ENCODE results near the gene DAPK1.
A peak's percentile ranks its signal among the peaks of the same experiment; 100 is the strongest.

DAPK1 gene

DNA sequence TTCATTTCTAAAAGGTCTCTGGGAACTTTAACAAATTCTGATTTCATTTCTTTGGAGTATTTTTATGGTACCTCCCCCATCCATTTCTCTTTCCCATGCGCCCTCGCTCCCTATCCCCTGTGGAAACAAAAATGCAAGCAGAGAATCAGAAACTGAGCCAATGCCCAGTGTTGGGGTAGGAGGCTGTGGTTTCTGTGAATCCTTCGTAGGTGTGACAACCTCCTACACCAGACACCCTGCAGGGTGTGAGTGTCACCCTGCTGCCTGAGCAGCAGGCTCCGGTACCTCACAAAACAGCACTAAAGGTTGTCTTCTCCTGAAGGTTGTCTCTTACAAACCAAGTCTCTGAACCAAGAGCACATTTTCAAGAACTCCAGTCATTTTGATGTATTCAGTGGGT, 124.4 kb downstream of the DAPK1 start:
- Histone ChIP-seq H3K4me1 (ENCODE audit: control insufficient read depth, insufficient read depth, low read length) (no peaks in the 10 kb centered on the region), H3K4me3 (ENCODE audit: low read length) (no peak overlapping the region), H3K9ac (ENCODE audit: low read length) (no peak overlapping the region), H3K36me3 (ENCODE audit: control insufficient read depth, insufficient read depth, low read length) (no peaks in the 10 kb centered on the region), H3K27ac (ENCODE audit: low read depth, low read length) (no peak overlapping the region), H3K27me3 (ENCODE audit: control insufficient read depth, insufficient read depth, low read length) (no peaks in the 10 kb centered on the region)

- Histone ChIP-seq H3K27me3 (ENCODE audit: control insufficient read depth, insufficient read depth, low read length) (no peaks in the 10 kb centered on the region), H3K27ac (ENCODE audit: low read depth, low read length) (no peak overlapping the region), H3K36me3 (ENCODE audit: control insufficient read depth, insufficient read depth, low read length) (no peaks in the 10 kb centered on the region), H3K4me1 (ENCODE audit: control insufficient read depth, insufficient read depth, low read length) (no peaks in the 10 kb centered on the region), H3K9ac (ENCODE audit: low read length) (no peak overlapping the region), H3K4me3 (ENCODE audit: low read length) (no peak overlapping the region)
Observed at GRCh38 chr9:87622923-87623322, 125.3 kb downstream of the DAPK1 start.

DNA sequence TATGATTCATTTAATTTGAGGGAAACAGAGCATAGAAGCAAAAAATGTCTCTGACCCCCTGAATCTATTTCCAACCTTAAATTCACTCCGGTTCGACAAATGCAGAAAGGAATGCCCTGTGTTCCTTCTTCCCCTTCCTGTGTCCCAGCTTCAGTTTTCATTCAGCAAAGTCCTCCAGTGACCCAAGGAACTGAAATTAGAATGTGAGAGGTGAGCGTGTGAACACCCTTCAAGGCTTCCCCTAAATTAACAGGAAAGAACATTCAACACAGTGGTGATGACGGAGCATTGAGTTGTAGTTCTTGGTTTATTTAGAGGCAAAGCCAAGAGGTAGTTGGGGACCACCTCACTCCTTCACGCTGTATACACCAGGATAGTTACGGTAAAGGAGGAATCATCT, 130.7 kb downstream of the DAPK1 start:
- Histone ChIP-seq H3K27me3 (ENCODE audit: control insufficient read depth, insufficient read depth, low read length) (no peaks in the 10 kb centered on the region), H3K4me3 (ENCODE audit: low read length) (no peak overlapping the region), H3K27ac (ENCODE audit: low read depth, low read length) (no peak overlapping the region), H3K9ac (ENCODE audit: low read length) (no peak overlapping the region), H3K36me3 (ENCODE audit: control insufficient read depth, insufficient read depth, low read length) (peaks cover 5% of the 10 kb centered on the region), H3K4me1 (ENCODE audit: control insufficient read depth, insufficient read depth, low read length) (no peaks in the 10 kb centered on the region)

DNA sequence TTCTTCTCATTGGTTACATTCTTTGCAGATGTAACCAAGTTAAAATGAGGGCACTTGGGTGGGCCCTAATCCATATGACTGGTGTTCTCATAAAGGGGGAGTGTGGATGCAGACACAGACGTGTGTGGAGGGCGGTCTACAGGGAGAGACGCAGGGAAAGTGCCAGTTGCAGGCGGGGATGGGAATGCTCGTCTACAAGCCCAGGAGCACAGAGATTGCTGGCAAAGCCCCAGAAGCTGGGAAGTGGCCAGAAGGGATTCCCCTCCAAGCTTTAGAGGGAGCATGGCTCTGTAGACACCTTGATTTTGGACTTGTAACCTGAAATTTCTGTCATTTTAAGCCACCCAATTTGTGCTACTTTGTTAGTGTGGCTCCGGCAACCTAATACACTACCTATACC, 131.4 kb downstream of the DAPK1 start:
- Histone ChIP-seq H3K36me3 (ENCODE audit: control insufficient read depth, insufficient read depth, low read length) (peaks cover 5% of the 10 kb centered on the region), H3K27ac (ENCODE audit: low read depth, low read length) (no peak overlapping the region), H3K27me3 (ENCODE audit: control insufficient read depth, insufficient read depth, low read length) (no peaks in the 10 kb centered on the region), H3K4me3 (ENCODE audit: low read length) (no peak overlapping the region), H3K4me1 (ENCODE audit: control insufficient read depth, insufficient read depth, low read length) (no peaks in the 10 kb centered on the region), H3K9ac (ENCODE audit: low read length) (no peak overlapping the region)

GRCh38 chr9:87630266-87630665, 132.6 kb downstream of the DAPK1 start:
- H3K4me1 ChIP-seq (ENCODE audit: control insufficient read depth, insufficient read depth, low read length) = no peaks in the 10 kb centered on the region
- no peaks in the 10 kb centered on the region for H3K27me3 ChIP-seq (ENCODE audit: control insufficient read depth, insufficient read depth, low read length)
- no peak overlapping the region for H3K27ac ChIP-seq (ENCODE audit: low read depth, low read length)
- H3K4me3 ChIP-seq (ENCODE audit: low read length) = no peak overlapping the region
- no peak overlapping the region for H3K9ac ChIP-seq (ENCODE audit: low read length)
- H3K36me3 ChIP-seq (ENCODE audit: control insufficient read depth, insufficient read depth, low read length) = peaks cover 8% of the 10 kb centered on the region

- Histone ChIP-seq H3K9ac (ENCODE audit: low read length) (no peak overlapping the region), H3K27me3 (ENCODE audit: control insufficient read depth, insufficient read depth, low read length) (no peaks in the 10 kb centered on the region), H3K36me3 (ENCODE audit: control insufficient read depth, insufficient read depth, low read length) (peaks cover 8% of the 10 kb centered on the region), H3K27ac (ENCODE audit: low read depth, low read length) (no peak overlapping the region), H3K4me1 (ENCODE audit: control insufficient read depth, insufficient read depth, low read length) (no peaks in the 10 kb centered on the region), H3K4me3 (ENCODE audit: low read length) (no peak overlapping the region)
Observed at GRCh38 chr9:87630846-87631245, 133.2 kb downstream of the DAPK1 start.

GRCh38 chr9:87635656-87636501, 138.2 kb downstream of the DAPK1 start:
- Histone ChIP-seq H3K9ac (ENCODE audit: low read length) (no peak overlapping the region), H3K36me3 (ENCODE audit: control insufficient read depth, insufficient read depth, low read length) (peaks cover 3% of the 10 kb centered on the region), H3K4me3 (ENCODE audit: low read length) (no peak overlapping the region), H3K27me3 (ENCODE audit: control insufficient read depth, insufficient read depth, low read length) (no peaks in the 10 kb centered on the region), H3K4me1 (ENCODE audit: control insufficient read depth, insufficient read depth, low read length) (peaks cover 14% of the 10 kb centered on the region), H3K27ac (ENCODE audit: low read depth, low read length) (no peak overlapping the region)

DNA sequence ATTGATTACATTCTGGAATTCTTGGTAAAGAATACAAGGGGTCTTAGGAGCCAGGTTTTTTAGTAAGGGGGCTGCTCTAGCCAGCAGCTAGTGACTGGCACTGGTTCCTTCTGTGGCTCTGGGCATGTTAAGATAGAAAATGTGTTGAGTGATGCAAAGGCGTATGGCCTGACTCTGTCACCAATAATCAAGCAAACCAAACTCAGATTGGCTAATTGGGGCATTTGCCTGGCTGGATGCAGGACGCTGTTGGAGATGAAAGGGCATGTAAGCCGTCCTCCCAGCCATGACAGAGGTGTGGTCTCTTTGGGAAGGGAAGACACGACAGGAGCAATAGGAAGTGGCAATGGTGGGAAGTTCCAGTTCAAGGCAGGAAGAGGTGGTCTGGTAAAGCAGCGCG, 140.6 kb downstream of the DAPK1 start:
- H3K36me3 ChIP-seq (ENCODE audit: control insufficient read depth, insufficient read depth, low read length) = peaks cover 3% of the 10 kb centered on the region
- peak overlapping the region; percentile 12 for H3K27ac ChIP-seq (ENCODE audit: low read depth, low read length)
- H3K9ac ChIP-seq (ENCODE audit: low read length) = no peak overlapping the region
- H3K27me3 ChIP-seq (ENCODE audit: control insufficient read depth, insufficient read depth, low read length) = no peaks in the 10 kb centered on the region
- no peak overlapping the region for H3K4me3 ChIP-seq (ENCODE audit: low read length)
- H3K4me1 ChIP-seq (ENCODE audit: control insufficient read depth, insufficient read depth, low read length) = peaks cover 19% of the 10 kb centered on the region

DNA sequence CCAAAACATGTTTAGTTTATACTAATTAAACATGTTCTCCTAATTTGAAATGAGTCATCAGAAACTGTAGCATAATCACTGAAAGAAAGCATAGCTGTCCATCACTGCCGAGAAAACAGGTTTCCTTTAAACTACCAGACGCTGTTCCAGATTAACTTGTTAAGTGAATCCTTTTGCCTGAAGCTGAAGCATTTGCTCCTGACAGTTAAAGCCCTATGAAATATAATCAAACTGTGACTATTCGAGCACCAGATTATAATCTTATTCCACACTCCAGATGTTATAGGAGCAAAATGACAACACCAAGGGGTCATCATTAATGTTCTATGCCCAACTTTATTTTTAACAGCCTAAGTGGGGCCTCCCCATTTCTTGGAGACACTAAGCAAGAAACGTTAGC, 142.3 kb downstream of the DAPK1 start:
- Histone ChIP-seq H3K9ac (ENCODE audit: low read length) (no peak overlapping the region), H3K27me3 (ENCODE audit: control insufficient read depth, insufficient read depth, low read length) (no peaks in the 10 kb centered on the region), H3K36me3 (ENCODE audit: control insufficient read depth, insufficient read depth, low read length) (peaks cover 1% of the 10 kb centered on the region), H3K4me3 (ENCODE audit: low read length) (no peak overlapping the region), H3K27ac (ENCODE audit: low read depth, low read length) (peak overlapping the region; percentile 26), H3K4me1 (ENCODE audit: control insufficient read depth, insufficient read depth, low read length) (peaks cover 19% of the 10 kb centered on the region)

DNA sequence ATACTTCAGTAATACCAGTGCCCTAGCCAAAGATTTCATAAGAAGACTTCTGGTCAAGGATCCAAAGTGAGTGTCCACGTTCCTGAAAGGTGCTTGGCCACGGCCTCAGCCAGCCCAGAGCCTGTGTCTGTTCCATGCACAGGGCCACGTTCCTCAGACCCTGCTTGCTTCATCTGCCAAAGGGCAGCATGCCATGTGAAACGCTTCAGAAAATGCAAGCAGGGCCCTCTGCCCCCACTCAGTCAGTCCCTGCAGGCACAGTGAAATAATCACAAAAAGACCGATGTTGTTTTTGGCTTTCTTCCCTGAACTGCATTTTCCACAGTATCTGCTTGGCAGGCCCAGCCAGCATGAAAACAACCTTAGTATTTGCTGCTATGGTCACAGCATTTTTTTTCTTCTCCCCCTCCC, 142.7 kb downstream of the DAPK1 start:
- Histone ChIP-seq H3K36me3 (ENCODE audit: control insufficient read depth, insufficient read depth, low read length) (no peaks in the 10 kb centered on the region), H3K9ac (ENCODE audit: low read length) (no peak overlapping the region), H3K27me3 (ENCODE audit: control insufficient read depth, insufficient read depth, low read length) (no peaks in the 10 kb centered on the region), H3K27ac (ENCODE audit: low read depth, low read length) (peak overlapping the region; percentile 26), H3K4me3 (ENCODE audit: low read length) (no peak overlapping the region), H3K4me1 (ENCODE audit: control insufficient read depth, insufficient read depth, low read length) (peaks cover 19% of the 10 kb centered on the region)

GRCh38 chr9:87641067-87641466, 143.4 kb downstream of the DAPK1 start:
- Histone ChIP-seq H3K36me3 (ENCODE audit: control insufficient read depth, insufficient read depth, low read length) (no peaks in the 10 kb centered on the region), H3K4me1 (ENCODE audit: control insufficient read depth, insufficient read depth, low read length) (peaks cover 19% of the 10 kb centered on the region), H3K4me3 (ENCODE audit: low read length) (no peak overlapping the region), H3K9ac (ENCODE audit: low read length) (no peak overlapping the region), H3K27me3 (ENCODE audit: control insufficient read depth, insufficient read depth, low read length) (no peaks in the 10 kb centered on the region), H3K27ac (ENCODE audit: low read depth, low read length) (no peak overlapping the region)

- H3K9ac ChIP-seq (ENCODE audit: low read length) = no peak overlapping the region
- H3K27ac ChIP-seq (ENCODE audit: low read depth, low read length) = peak overlapping the region; percentile 42
- H3K36me3 ChIP-seq (ENCODE audit: control insufficient read depth, insufficient read depth, low read length) = no peaks in the 10 kb centered on the region
- H3K4me3 ChIP-seq (ENCODE audit: low read length) = no peak overlapping the region
- peaks cover 19% of the 10 kb centered on the region for H3K4me1 ChIP-seq (ENCODE audit: control insufficient read depth, insufficient read depth, low read length)
- H3K27me3 ChIP-seq (ENCODE audit: control insufficient read depth, insufficient read depth, low read length) = no peaks in the 10 kb centered on the region
Observed at GRCh38 chr9:87642330-87643106, 144.9 kb downstream of the DAPK1 start.
